Measurements from ENCODE around the gene MED12.

Gene MED12

GRCh38 chrX:71182871-71183270, 64.5 kb downstream of the MED12 start:
- no peak for TF ChIP-seq CTCF (IDR thresholded peaks at IDR 0.05; ENCODE audit: low read depth, low read length, missing control alignments)
- no peak overlapping the region for H3K4me3 ChIP-seq (replicated peaks; ENCODE audit: low read depth, low read length)
- DNase-seq (ENCODE audit: extremely low read depth, low read depth), result no peak

- DNase-seq (ENCODE audit: extremely low read depth, low read depth), result no peak
- H3K4me3 ChIP-seq (replicated peaks; ENCODE audit: low read depth, low read length), result no peak overlapping the region
- no peak for TF ChIP-seq CTCF (IDR thresholded peaks at IDR 0.05; ENCODE audit: low read depth, low read length, missing control alignments)
Measured at GRCh38 chrX:71183341-71183740, 64.9 kb downstream of the MED12 start.

GRCh38 chrX:71184092-71184491, 65.7 kb downstream of the MED12 start:
- H3K4me3 ChIP-seq (replicated peaks; ENCODE audit: low read depth, low read length), result no peak overlapping the region
- no peak for TF ChIP-seq CTCF (IDR thresholded peaks at IDR 0.05; ENCODE audit: low read depth, low read length, missing control alignments)
- DNase-seq (ENCODE audit: extremely low read depth, low read depth), result no peak

- no peak for DNase-seq (ENCODE audit: extremely low read depth, low read depth)
- H3K4me3 ChIP-seq (replicated peaks; ENCODE audit: low read depth, low read length), result no peak overlapping the region
- TF ChIP-seq CTCF (IDR thresholded peaks at IDR 0.05; ENCODE audit: low read depth, low read length, missing control alignments), result no peak
Measured at GRCh38 chrX:71184803-71185495, 66.6 kb downstream of the MED12 start.

- no peak for TF ChIP-seq CTCF (IDR thresholded peaks at IDR 0.05; ENCODE audit: low read depth, low read length, missing control alignments)
- H3K4me3 ChIP-seq (replicated peaks; ENCODE audit: low read depth, low read length), result no peak overlapping the region
- no peak for DNase-seq (ENCODE audit: extremely low read depth, low read depth)
Measured at GRCh38 chrX:71191248-71191647, 72.9 kb downstream of the MED12 start.

Data from HFF-Myc (cell line).